HepG2 (cell line): ENCODE data around the gene HOXA9. TPM values are rescaled to one million over a fixed set of nuclear protein-coding genes. Genes with fewer than 3 reads are reported as not detected.
A peak's percentile ranks its signal among the peaks of the same experiment; 100 is the strongest.

Experiments
- HDAC6 ChIP-seq: fragments of 200-600 bp; sonication (generic); IDR thresholded peaks from 2 replicates; pipeline ENCODE4 v1.7.0; 2017; ENCODE audit warnings: mild to moderate bottlenecking, antibody characterized with exemption, low read length, low read depth
- LCORL ChIP-seq, 2 experiments: fragments of 450-650 bp in 1 of 2; sonication (generic) in 1 of 2; formaldehyde crosslinking in 1 of 2; IDR thresholded peaks; 2 replicates each; pipeline versions ENCODE4 v1.5.0 to v1.6.1; 2017 to 2020; ENCODE audit warnings: antibody characterized with exemption in 1 of 2, missing genetic modification reagents in 1 of 2
- POLR2AphosphoS2 ChIP-seq: IDR thresholded peaks from 2 replicates; pipeline ENCODE4 v1.6.1; 2011; ENCODE audit warnings: low read depth, low read length, improper control_type of control experiment
- PRDM4 ChIP-seq: sonication (generic); formaldehyde crosslinking; IDR thresholded peaks from 2 replicates; pipeline ENCODE4 v1.9.0; 2021; ENCODE audit warnings: missing genetic modification reagents, borderline replicate concordance
- SRSF1 ChIP-seq: fragments of 200-400 bp; formaldehyde crosslinking; optimal IDR thresholded peaks from 2 replicates; pipeline ENCODE3; 2017; ENCODE audit warnings: mild to moderate bottlenecking, low read depth, low read length, moderate library complexity
- TARDBP ChIP-seq: sonication (generic); formaldehyde crosslinking; IDR thresholded peaks from 2 replicates; pipeline ENCODE4 v1.8.0; 2022; ENCODE audit warnings: mild to moderate bottlenecking, missing genetic modification reagents
- TMF1 ChIP-seq: sonication (generic); formaldehyde crosslinking; IDR thresholded peaks from 2 replicates; pipeline ENCODE4 v1.8.1; 2022; ENCODE audit warnings: low read depth, missing genetic modification reagents
- ZFY ChIP-seq: sonication (generic); formaldehyde crosslinking; IDR thresholded peaks from 2 replicates; pipeline ENCODE4 v1.4.0; 2020; ENCODE audit warnings: missing genetic modification reagents
- ZHX1 ChIP-seq: sonication (generic); formaldehyde crosslinking; IDR thresholded peaks from 2 replicates; pipeline ENCODE4 v1.8.1; 2022; ENCODE audit warnings: low read depth, mild to moderate bottlenecking, missing genetic modification reagents
- ZMYM2 ChIP-seq: sonication (generic); formaldehyde crosslinking; IDR thresholded peaks from 2 replicates; pipeline ENCODE4 v1.8.0; 2022; ENCODE audit warnings: mild to moderate bottlenecking, missing genetic modification reagents
- ZNF136 ChIP-seq: sonication (generic); formaldehyde crosslinking; IDR thresholded peaks from 2 replicates; pipeline ENCODE4 v1.8.1; 2022; ENCODE audit warnings: low read depth, mild to moderate bottlenecking, moderate library complexity, missing genetic modification reagents
- polyA plus RNA-seq, 8 experiments: library from polyadenylated mRNA; depleted of rRNA in 3 of 8; stranded (reverse) in 7 of 8; unstranded in 1 of 8; fragments of >200 nt; fragmentation: Illumina TruSeq in 4 of 8; extraction: Trizol in 4 of 8; gene quantifications; 2 replicates each; pipeline versions ENCODE4 v1.2.1 to v1.2.3, GENCODE V29; 2011 to 2016; ENCODE audit warnings: low read depth in 4 of 8, missing spikeins in 1 of 8, mixed read lengths in 1 of 8; ENCODE audit not compliant: insufficient read depth in 1 of 8
- total RNA-seq, 5 experiments: library from RNA; depleted of rRNA; stranded (reverse); fragments of >200 nt; fragmentation: Illumina TruSeq; extraction: Trizol; gene quantifications; 2 replicates each; pipeline ENCODE4 v1.2.3, GENCODE V29; 2016; ENCODE audit warnings: low read depth in 1 of 5
- TF ChIP-seq, protein P1 (sequence below), 2 experiments: sonication (generic) in 1 of 2; formaldehyde crosslinking in 1 of 2; IDR thresholded peaks; 2 replicates each; pipeline versions ENCODE4 v1.5.1 to v1.6.1; 2011 to 2020; ENCODE audit warnings: borderline replicate concordance in 1 of 2, low read depth in 1 of 2, low read length in 1 of 2, mild to moderate bottlenecking in 1 of 2, missing genetic modification reagents in 1 of 2, moderate library complexity in 1 of 2
- TF ChIP-seq, protein P2 (sequence below), 2 experiments: IDR thresholded peaks; 2 replicates each; pipeline ENCODE4 v1.6.1; 2011 to 2012; ENCODE audit warnings: low read length in 2 of 2, borderline replicate concordance in 1 of 2, low read depth in 1 of 2, mild to moderate bottlenecking in 1 of 2, moderate library complexity in 1 of 2

The HOXA9 gene
- total and polyA plus RNA-seq, 2 of the 13 experiments (the other 11 are each of a cell fraction or from before 2014, with no cell fraction given), result not detected

DNA sequence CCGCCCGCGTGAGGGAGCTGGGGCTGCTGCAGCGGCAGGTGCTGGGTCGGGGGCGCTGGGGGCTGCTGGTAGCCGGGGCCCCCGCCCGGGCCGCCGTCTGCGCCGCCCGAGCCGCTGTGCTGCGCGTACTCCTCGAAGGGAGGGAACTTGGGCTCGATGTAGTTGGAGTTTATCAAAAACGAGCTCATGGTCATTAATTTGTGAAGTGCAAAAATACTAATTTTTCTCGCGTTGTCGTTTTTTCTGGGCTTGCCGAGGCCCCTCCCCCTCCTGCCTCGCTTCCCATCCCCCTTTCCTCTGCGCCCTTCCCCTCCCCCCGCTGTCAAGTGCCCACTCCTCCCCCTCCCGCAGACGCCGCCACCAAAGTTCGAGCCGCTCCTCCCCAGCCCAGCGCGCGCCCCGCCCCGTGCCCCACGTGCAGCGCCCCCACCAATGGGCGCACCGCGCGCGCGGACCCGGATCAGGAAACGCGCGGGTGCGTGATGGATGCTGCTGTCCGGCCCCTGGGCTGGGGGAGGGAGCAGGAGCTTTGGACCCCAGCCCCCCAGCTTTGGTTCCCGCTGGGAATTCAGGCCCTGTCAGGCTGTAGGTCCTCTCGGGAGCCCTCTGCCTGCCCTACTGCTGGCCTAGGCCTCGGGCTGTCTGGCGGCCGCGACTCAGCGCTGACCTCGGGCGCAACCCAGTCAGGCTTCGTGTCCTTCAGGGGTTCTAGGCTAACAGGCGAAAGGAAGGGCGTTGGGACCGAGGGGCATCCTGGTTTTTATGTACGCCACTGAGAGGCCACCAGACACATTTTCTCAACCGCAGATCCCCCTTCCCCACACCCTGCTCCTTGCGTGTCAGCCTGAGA lies 34.6 kb downstream of the HOXA9 start, which contains the start of gene HOXA4 (continued):
- TF ChIP-seq, protein P1, sequence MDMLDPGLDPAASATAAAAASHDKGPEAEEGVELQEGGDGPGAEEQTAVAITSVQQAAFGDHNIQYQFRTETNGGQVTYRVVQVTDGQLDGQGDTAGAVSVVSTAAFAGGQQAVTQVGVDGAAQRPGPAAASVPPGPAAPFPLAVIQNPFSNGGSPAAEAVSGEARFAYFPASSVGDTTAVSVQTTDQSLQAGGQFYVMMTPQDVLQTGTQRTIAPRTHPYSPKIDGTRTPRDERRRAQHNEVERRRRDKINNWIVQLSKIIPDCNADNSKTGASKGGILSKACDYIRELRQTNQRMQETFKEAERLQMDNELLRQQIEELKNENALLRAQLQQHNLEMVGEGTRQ (IDR thresholded peaks at IDR 0.05; ENCODE audit: low read depth, low read length), result peak; percentile 92
- TF ChIP-seq, protein P1 (CRISPR knock-in tag; IDR thresholded peaks at IDR 0.05; ENCODE audit: borderline replicate concordance), result peak; percentile 98; the same call in 1 of the 2 replicates
- TF ChIP-seq ZNF136 (CRISPR knock-in tag), result no peak
- TF ChIP-seq ZMYM2 (CRISPR knock-in tag), result peak; percentile 61; the same call in 1 of the 2 replicates
- TF ChIP-seq PRDM4 (CRISPR knock-in tag), result no peak
- 0 out of 2 replicates have a peak, but pooled peaks have one; percentile 60 for TF ChIP-seq TMF1 (CRISPR knock-in tag)
- TF ChIP-seq LCORL (IDR thresholded peaks at IDR 0.05), result no peak
- peak; percentile 47 for TF ChIP-seq LCORL (CRISPR knock-in tag; IDR thresholded peaks at IDR 0.05)
- peak; percentile 71 for TF ChIP-seq TARDBP (CRISPR knock-in tag)
- TF ChIP-seq, protein P2, sequence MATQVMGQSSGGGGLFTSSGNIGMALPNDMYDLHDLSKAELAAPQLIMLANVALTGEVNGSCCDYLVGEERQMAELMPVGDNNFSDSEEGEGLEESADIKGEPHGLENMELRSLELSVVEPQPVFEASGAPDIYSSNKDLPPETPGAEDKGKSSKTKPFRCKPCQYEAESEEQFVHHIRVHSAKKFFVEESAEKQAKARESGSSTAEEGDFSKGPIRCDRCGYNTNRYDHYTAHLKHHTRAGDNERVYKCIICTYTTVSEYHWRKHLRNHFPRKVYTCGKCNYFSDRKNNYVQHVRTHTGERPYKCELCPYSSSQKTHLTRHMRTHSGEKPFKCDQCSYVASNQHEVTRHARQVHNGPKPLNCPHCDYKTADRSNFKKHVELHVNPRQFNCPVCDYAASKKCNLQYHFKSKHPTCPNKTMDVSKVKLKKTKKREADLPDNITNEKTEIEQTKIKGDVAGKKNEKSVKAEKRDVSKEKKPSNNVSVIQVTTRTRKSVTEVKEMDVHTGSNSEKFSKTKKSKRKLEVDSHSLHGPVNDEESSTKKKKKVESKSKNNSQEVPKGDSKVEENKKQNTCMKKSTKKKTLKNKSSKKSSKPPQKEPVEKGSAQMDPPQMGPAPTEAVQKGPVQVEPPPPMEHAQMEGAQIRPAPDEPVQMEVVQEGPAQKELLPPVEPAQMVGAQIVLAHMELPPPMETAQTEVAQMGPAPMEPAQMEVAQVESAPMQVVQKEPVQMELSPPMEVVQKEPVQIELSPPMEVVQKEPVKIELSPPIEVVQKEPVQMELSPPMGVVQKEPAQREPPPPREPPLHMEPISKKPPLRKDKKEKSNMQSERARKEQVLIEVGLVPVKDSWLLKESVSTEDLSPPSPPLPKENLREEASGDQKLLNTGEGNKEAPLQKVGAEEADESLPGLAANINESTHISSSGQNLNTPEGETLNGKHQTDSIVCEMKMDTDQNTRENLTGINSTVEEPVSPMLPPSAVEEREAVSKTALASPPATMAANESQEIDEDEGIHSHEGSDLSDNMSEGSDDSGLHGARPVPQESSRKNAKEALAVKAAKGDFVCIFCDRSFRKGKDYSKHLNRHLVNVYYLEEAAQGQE (IDR thresholded peaks at IDR 0.05; ENCODE audit: borderline replicate concordance in 1 of 2, low read depth in 1 of 2, low read length in 2 of 2), result peak in 1 of 2 experiments; percentile 41; a peak in 1 of 4 replicates
- TF ChIP-seq POLR2AphosphoS2, result no peak
- TF ChIP-seq ZHX1 (CRISPR knock-in tag), result peak; percentile 73
- TF ChIP-seq HDAC6, result no peak
- TF ChIP-seq ZFY (CRISPR knock-in tag), result peak; percentile 74
- TF ChIP-seq SRSF1, result no peak
